NCI-H226 (cell line): ENCODE measurements around the gene OR2T10.
A peak's percentile ranks its signal among the peaks of the same experiment; 100 is the strongest.
"Not testable (repeated sequence)": the region's sequence is repeated elsewhere in the genome, so short reads cannot be mapped to it uniquely, and the experiment has no call there.

Source experiments
- DNase-seq: peaks from one replicate; pipeline ENCODE4 v3.0.0-alpha.2; 2015

The OR2T10 gene

GRCh38 chr1:248597589-248597988 is at the start of gene OR2T10:
Gene OR2T10, minus strand, starts transcription at chr1:248597700. Its CDS starts 3,932 bp downstream, at chr1:248593768.
- no peak for DNase-seq

- DNase-seq, result not testable (repeated sequence)
Measured at GRCh38 chr1:248645178-248645577, 47.7 kb upstream of the OR2T10 start, which contains the start of gene OR2T35. Gene OR2T35, minus strand, starts transcription at chr1:248645278. Its CDS starts 6,020 bp downstream, at chr1:248639258.

- not testable (repeated sequence) for DNase-seq
Measured at GRCh38 chr1:248642971-248643651, 45.6 kb upstream of the OR2T10 start.

- not testable (repeated sequence) for DNase-seq
Measured at GRCh38 chr1:248641583-248641982, 44.1 kb upstream of the OR2T10 start.

- DNase-seq, result not testable (repeated sequence)
Measured at GRCh38 chr1:248640906-248641305, 43.4 kb upstream of the OR2T10 start.

GRCh38 chr1:248639652-248640051 is 42.2 kb upstream of the OR2T10 start:
- not testable (repeated sequence) for DNase-seq

- DNase-seq, result not testable (repeated sequence)
Measured at GRCh38 chr1:248636612-248637011, 39.1 kb upstream of the OR2T10 start.

- not testable (repeated sequence) for DNase-seq
Measured at GRCh38 chr1:248634991-248635390, 37.5 kb upstream of the OR2T10 start, which contains the start of gene OR2T11. Gene OR2T11, minus strand, starts transcription at chr1:248635091. Its CDS starts 7,963 bp downstream, at chr1:248627128.

- DNase-seq, result no peak
Measured at GRCh38 chr1:248631354-248632008, 34.0 kb upstream of the OR2T10 start.

GRCh38 chr1:248630551-248630950 is 33.1 kb upstream of the OR2T10 start:
- DNase-seq, result no peak

GRCh38 chr1:248627971-248628844 is 30.7 kb upstream of the OR2T10 start:
- no peak for DNase-seq

GRCh38 chr1:248625971-248626370 is 28.5 kb upstream of the OR2T10 start:
- no peak for DNase-seq

GRCh38 chr1:248625166-248625565 is 27.7 kb upstream of the OR2T10 start:
- no peak for DNase-seq

GRCh38 chr1:248622570-248623001 is 25.1 kb upstream of the OR2T10 start:
- DNase-seq, result no peak

GRCh38 chr1:248621770-248622169 is 24.3 kb upstream of the OR2T10 start:
- DNase-seq, result no peak

GRCh38 chr1:248618878-248619277 is 21.4 kb upstream of the OR2T10 start:
- peak; percentile 17 for DNase-seq

- no peak for DNase-seq
Measured at GRCh38 chr1:248618119-248618518, 20.6 kb upstream of the OR2T10 start.

GRCh38 chr1:248613742-248614141 is 16.2 kb upstream of the OR2T10 start:
- DNase-seq, result no peak

- DNase-seq, result no peak
Measured at GRCh38 chr1:248611883-248612414, 14.4 kb upstream of the OR2T10 start.

- no peak for DNase-seq
Measured at GRCh38 chr1:248610301-248610700, 12.8 kb upstream of the OR2T10 start.

- DNase-seq, result no peak
Measured at GRCh38 chr1:248599396-248599795, 1.9 kb upstream of the OR2T10 start.

GRCh38 chr1:248596615-248597014 is 885 bp downstream of the OR2T10 start:
- DNase-seq, result no peak

- no peak for DNase-seq
Measured at GRCh38 chr1:248593226-248593625, 4.3 kb downstream of the OR2T10 start.
